ENCODE measurements around the gene ANXA6.

Gene ANXA6

GRCh38 chr5:151077967-151078366, 79.6 kb downstream of the ANXA6 start:
- H3K27ac Mint-ChIP-seq, result peak overlapping the region; percentile 93
- H3K4me3 Mint-ChIP-seq, result peak overlapping the region; percentile 89
- H3K27me3 Mint-ChIP-seq (ENCODE audit: low read depth), result no peaks in the 10 kb centered on the region
- peaks cover 55% of the 10 kb centered on the region for H3K4me1 Mint-ChIP-seq (ENCODE audit: low read depth)
- H3K9me3 Mint-ChIP-seq, result no peaks in the 10 kb centered on the region
- peaks cover 63% of the 10 kb centered on the region for H3K36me3 Mint-ChIP-seq (ENCODE audit: low read depth)
- DNase-seq (ENCODE audit: low spot score), result no peak

GRCh38 chr5:151077419-151077818, 80.2 kb downstream of the ANXA6 start:
- H3K27me3 Mint-ChIP-seq (ENCODE audit: low read depth), result no peaks in the 10 kb centered on the region
- no peak for DNase-seq (ENCODE audit: low spot score)
- H3K27ac Mint-ChIP-seq, result no peak overlapping the region
- no peaks in the 10 kb centered on the region for H3K9me3 Mint-ChIP-seq
- peaks cover 63% of the 10 kb centered on the region for H3K36me3 Mint-ChIP-seq (ENCODE audit: low read depth)
- peak overlapping the region; percentile 47 for H3K4me3 Mint-ChIP-seq
- H3K4me1 Mint-ChIP-seq (ENCODE audit: low read depth), result peaks cover 53% of the 10 kb centered on the region

GRCh38 chr5:151076616-151077015, 81.0 kb downstream of the ANXA6 start:
- Mint-ChIP-seq H3K27ac (peak overlapping the region; percentile 28), H3K27me3 (ENCODE audit: low read depth) (no peaks in the 10 kb centered on the region), H3K36me3 (ENCODE audit: low read depth) (peaks cover 70% of the 10 kb centered on the region), H3K4me1 (ENCODE audit: low read depth) (peaks cover 52% of the 10 kb centered on the region), H3K9me3 (no peaks in the 10 kb centered on the region), H3K4me3 (peak overlapping the region; percentile 47)
- DNase-seq (ENCODE audit: low spot score), result no peak

GRCh38 chr5:151075698-151076331, 81.8 kb downstream of the ANXA6 start:
- H3K4me3 Mint-ChIP-seq, result peak overlapping the region; percentile 22
- DNase-seq (ENCODE audit: low spot score), result peak; percentile 62
- H3K9me3 Mint-ChIP-seq, result no peaks in the 10 kb centered on the region
- H3K27me3 Mint-ChIP-seq (ENCODE audit: low read depth), result no peaks in the 10 kb centered on the region
- H3K36me3 Mint-ChIP-seq (ENCODE audit: low read depth), result peaks cover 74% of the 10 kb centered on the region
- peak overlapping the region; percentile 32 for H3K27ac Mint-ChIP-seq
- H3K4me1 Mint-ChIP-seq (ENCODE audit: low read depth), result peaks cover 57% of the 10 kb centered on the region

- no peak for DNase-seq (ENCODE audit: low spot score)
- Mint-ChIP-seq H3K4me3 (no peak overlapping the region), H3K27ac (no peak overlapping the region), H3K4me1 (ENCODE audit: low read depth) (peaks cover 64% of the 10 kb centered on the region), H3K9me3 (no peaks in the 10 kb centered on the region), H3K36me3 (ENCODE audit: low read depth) (peaks cover 71% of the 10 kb centered on the region), H3K27me3 (ENCODE audit: low read depth) (no peaks in the 10 kb centered on the region)
These were observed 83.0 kb downstream of the ANXA6 start for GRCh38 chr5:151074557-151074956.

GRCh38 chr5:151073280-151073679, 84.3 kb downstream of the ANXA6 start:
- peaks cover 69% of the 10 kb centered on the region for H3K36me3 Mint-ChIP-seq (ENCODE audit: low read depth)
- peaks cover 65% of the 10 kb centered on the region for H3K4me1 Mint-ChIP-seq (ENCODE audit: low read depth)
- H3K27ac Mint-ChIP-seq, result no peak overlapping the region
- no peaks in the 10 kb centered on the region for H3K27me3 Mint-ChIP-seq (ENCODE audit: low read depth)
- no peak overlapping the region for H3K4me3 Mint-ChIP-seq
- DNase-seq (ENCODE audit: low spot score), result no peak
- no peaks in the 10 kb centered on the region for H3K9me3 Mint-ChIP-seq

- Mint-ChIP-seq H3K27ac (peak overlapping the region; percentile 38), H3K4me3 (no peak overlapping the region), H3K9me3 (no peaks in the 10 kb centered on the region), H3K4me1 (ENCODE audit: low read depth) (peaks cover 63% of the 10 kb centered on the region), H3K36me3 (ENCODE audit: low read depth) (peaks cover 66% of the 10 kb centered on the region), H3K27me3 (ENCODE audit: low read depth) (no peaks in the 10 kb centered on the region)
- DNase-seq (ENCODE audit: low spot score), result no peak
These were observed 85.0 kb downstream of the ANXA6 start for GRCh38 chr5:151072630-151073025.

- DNase-seq (ENCODE audit: low spot score), result no peak
- H3K27ac Mint-ChIP-seq, result peak overlapping the region; percentile 38
- H3K4me1 Mint-ChIP-seq (ENCODE audit: low read depth), result peaks cover 65% of the 10 kb centered on the region
- H3K27me3 Mint-ChIP-seq (ENCODE audit: low read depth), result no peaks in the 10 kb centered on the region
- no peaks in the 10 kb centered on the region for H3K9me3 Mint-ChIP-seq
- H3K36me3 Mint-ChIP-seq (ENCODE audit: low read depth), result peaks cover 66% of the 10 kb centered on the region
- no peak overlapping the region for H3K4me3 Mint-ChIP-seq
These were observed 85.5 kb downstream of the ANXA6 start for GRCh38 chr5:151071848-151072629.

GRCh38 chr5:151071021-151071420, 86.6 kb downstream of the ANXA6 start:
- no peaks in the 10 kb centered on the region for H3K27me3 Mint-ChIP-seq (ENCODE audit: low read depth)
- H3K9me3 Mint-ChIP-seq, result no peaks in the 10 kb centered on the region
- H3K4me3 Mint-ChIP-seq, result no peak overlapping the region
- H3K27ac Mint-ChIP-seq, result no peak overlapping the region
- DNase-seq (ENCODE audit: low spot score), result no peak
- H3K4me1 Mint-ChIP-seq (ENCODE audit: low read depth), result peaks cover 62% of the 10 kb centered on the region
- peaks cover 61% of the 10 kb centered on the region for H3K36me3 Mint-ChIP-seq (ENCODE audit: low read depth)

GRCh38 chr5:151070449-151070848, 87.1 kb downstream of the ANXA6 start:
- H3K27ac Mint-ChIP-seq, result no peak overlapping the region
- DNase-seq (ENCODE audit: low spot score), result no peak

GRCh38 chr5:151068433-151069197, 89.0 kb downstream of the ANXA6 start:
- peak overlapping the region; percentile 76 for H3K27ac Mint-ChIP-seq
- H3K4me3 Mint-ChIP-seq, result peak overlapping the region; percentile 49
- peak; percentile 82 for DNase-seq (ENCODE audit: low spot score)
- H3K9me3 Mint-ChIP-seq, result no peaks in the 10 kb centered on the region
- H3K36me3 Mint-ChIP-seq (ENCODE audit: low read depth), result peaks cover 47% of the 10 kb centered on the region
- H3K4me1 Mint-ChIP-seq (ENCODE audit: low read depth), result peaks cover 60% of the 10 kb centered on the region
- no peaks in the 10 kb centered on the region for H3K27me3 Mint-ChIP-seq (ENCODE audit: low read depth)

More at GRCh38 chr5:151070449-151070848, 87.1 kb downstream of the ANXA6 start:
- H3K9me3 Mint-ChIP-seq, result no peaks in the 10 kb centered on the region
- H3K4me3 Mint-ChIP-seq, result no peak overlapping the region
- H3K36me3 Mint-ChIP-seq (ENCODE audit: low read depth), result peaks cover 56% of the 10 kb centered on the region
- H3K27me3 Mint-ChIP-seq (ENCODE audit: low read depth), result no peaks in the 10 kb centered on the region
- H3K4me1 Mint-ChIP-seq (ENCODE audit: low read depth), result peaks cover 61% of the 10 kb centered on the region

- Mint-ChIP-seq H3K4me1 (ENCODE audit: low read depth) (peaks cover 60% of the 10 kb centered on the region), H3K36me3 (ENCODE audit: low read depth) (peaks cover 43% of the 10 kb centered on the region), H3K9me3 (no peaks in the 10 kb centered on the region), H3K27me3 (ENCODE audit: low read depth) (no peaks in the 10 kb centered on the region), H3K27ac (peak overlapping the region; percentile 76), H3K4me3 (no peak overlapping the region)
- no peak for DNase-seq (ENCODE audit: low spot score)
These were observed 89.7 kb downstream of the ANXA6 start for GRCh38 chr5:151067632-151068432.

GRCh38 chr5:151066920-151067319, 90.7 kb downstream of the ANXA6 start:
- Mint-ChIP-seq H3K36me3 (ENCODE audit: low read depth) (peaks cover 39% of the 10 kb centered on the region), H3K27me3 (ENCODE audit: low read depth) (no peaks in the 10 kb centered on the region), H3K9me3 (no peaks in the 10 kb centered on the region), H3K4me1 (ENCODE audit: low read depth) (peaks cover 55% of the 10 kb centered on the region), H3K4me3 (no peak overlapping the region), H3K27ac (no peak overlapping the region)
- DNase-seq (ENCODE audit: low spot score), result no peak

All from T-helper 2 cell treated with Interferon-gamma antibody and Interleukin-4, amounts not matched to agents 5 μg/mL and 100 μg/mL, for 36 hours (primary cell).